Measurements from ENCODE around the gene ALPL. TPM values are rescaled to one million over a fixed set of nuclear protein-coding genes. Genes with fewer than 3 reads are reported as not detected.

The ALPL gene
- total and polyA plus RNA-seq, 2 of the 4 experiments (the other 2 are of a cell fraction): 0.54 to 2.2 TPM

DNA sequence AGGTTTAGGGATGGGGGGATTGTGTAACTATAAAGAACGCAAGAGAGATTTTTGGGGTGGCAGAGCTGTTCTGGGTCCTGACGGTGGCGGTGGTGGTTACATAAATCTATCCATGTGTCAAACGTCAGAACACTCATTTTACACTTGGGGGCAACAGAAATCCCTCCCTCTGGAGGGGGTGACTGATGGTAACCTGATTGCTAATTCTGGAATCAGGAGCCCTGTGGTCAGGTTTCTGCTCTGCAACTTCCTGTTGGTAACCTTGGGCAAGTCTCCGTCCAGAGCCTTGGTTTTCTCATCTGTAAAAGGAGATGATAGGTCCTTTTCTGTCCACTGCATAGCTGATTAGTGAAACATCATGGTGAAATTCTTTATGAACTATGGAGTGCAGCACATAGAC lies 40.9 kb downstream of the ALPL start:
- POLR2A ChIA-PET (ENCODE audit: unreplicated experiment): no interaction called here

More for the DNA sequence above, 40.9 kb downstream of the ALPL start:
- Histone ChIP-seq H4K5ac (ENCODE audit: low read depth, low read length) (no peak overlapping the region), H3K23ac (ENCODE audit: low read depth, low read length) (no peak overlapping the region; the same call in 1 of the 2 replicates), H3K9me3 (ENCODE audit: control insufficient read depth, insufficient read depth, low read length) (no peaks in the 10 kb centered on the region), H2BK20ac (ENCODE audit: low read depth, low read length) (no peak overlapping the region), H2BK120ac (ENCODE audit: low read depth, low read length) (no peak overlapping the region; the same call in 1 of the 2 replicates), H3K4me3 (ENCODE audit: insufficient read depth, low read depth, low read length) (no peak overlapping the region), H3K27me3 (ENCODE audit: control insufficient read depth, insufficient read depth, low read length) (peaks cover 3% of the 10 kb centered on the region; the same call in 1 of the 2 replicates), H2AK5ac (ENCODE audit: low read depth, low read length) (peak overlapping the region; percentile 13; the same call in 1 of the 2 replicates), H3K4me2 (ENCODE audit: low read depth, low read length) (no peak overlapping the region), H4K8ac (ENCODE audit: low read depth in 2 of 2, low read length in 2 of 2) (no peak overlapping the region), H3K36me3 (ENCODE audit: control insufficient read depth, insufficient read depth, low read length) (no peaks in the 10 kb centered on the region), H3K4me1 (ENCODE audit: control insufficient read depth, insufficient read depth, low read length) (peaks cover 13% of the 10 kb centered on the region), H3K9me1 (ENCODE audit: insufficient read depth, low read length) (peaks cover 11% of the 10 kb centered on the region), H4K20me1 (ENCODE audit: insufficient read depth, low read length) (no peaks in the 10 kb centered on the region), H3K27ac (ENCODE audit: insufficient read depth, low read length) (no peak overlapping the region), H3K9ac (ENCODE audit: low read depth, low read length) (no peak overlapping the region), H2AFZ (replicated peaks; ENCODE audit: low read length, poor library complexity) (no peak overlapping the region), H3K14ac (replicated peaks; ENCODE audit: low read depth, low read length) (no peak overlapping the region), H3K18ac (ENCODE audit: low read depth, low read length) (no peak overlapping the region), H2BK5ac (ENCODE audit: low read depth, low read length, poor library complexity, severe bottlenecking) (no peak overlapping the region), H4K91ac (ENCODE audit: insufficient read depth, low read depth, low read length) (no peak overlapping the region), H3K79me1 (ENCODE audit: low read depth in 1 of 2, low read length in 2 of 2) (no peaks in the 10 kb centered on the region), H2AK9ac (replicated peaks; ENCODE audit: low read depth, low read length, poor library complexity) (no peak overlapping the region), H3K4ac (ENCODE audit: low read depth, low read length) (no peak overlapping the region), H3K56ac (ENCODE audit: extremely low read depth, insufficient read depth, low read length) (no peak overlapping the region), H2BK15ac (ENCODE audit: low read depth, low read length) (0 out of 3 replicates have a peak overlapping the region, but pooled peaks have one; percentile 21)
- WGBS, 2 experiments (ENCODE audit: extremely low coverage in 2 of 2, insufficient read length in 1 of 2): no CpG with 5 or more reads among the region's 5 CpGs
- dilution Hi-C loops (cut with HindIII; ENCODE audit: low sequenced_read_pairs, unreplicated experiment): no loop called here
- BruUV-seq (replicated peaks): no TSS peak
- CTCF ChIA-PET: no interaction called here
- TF ChIP-seq, protein P1, sequence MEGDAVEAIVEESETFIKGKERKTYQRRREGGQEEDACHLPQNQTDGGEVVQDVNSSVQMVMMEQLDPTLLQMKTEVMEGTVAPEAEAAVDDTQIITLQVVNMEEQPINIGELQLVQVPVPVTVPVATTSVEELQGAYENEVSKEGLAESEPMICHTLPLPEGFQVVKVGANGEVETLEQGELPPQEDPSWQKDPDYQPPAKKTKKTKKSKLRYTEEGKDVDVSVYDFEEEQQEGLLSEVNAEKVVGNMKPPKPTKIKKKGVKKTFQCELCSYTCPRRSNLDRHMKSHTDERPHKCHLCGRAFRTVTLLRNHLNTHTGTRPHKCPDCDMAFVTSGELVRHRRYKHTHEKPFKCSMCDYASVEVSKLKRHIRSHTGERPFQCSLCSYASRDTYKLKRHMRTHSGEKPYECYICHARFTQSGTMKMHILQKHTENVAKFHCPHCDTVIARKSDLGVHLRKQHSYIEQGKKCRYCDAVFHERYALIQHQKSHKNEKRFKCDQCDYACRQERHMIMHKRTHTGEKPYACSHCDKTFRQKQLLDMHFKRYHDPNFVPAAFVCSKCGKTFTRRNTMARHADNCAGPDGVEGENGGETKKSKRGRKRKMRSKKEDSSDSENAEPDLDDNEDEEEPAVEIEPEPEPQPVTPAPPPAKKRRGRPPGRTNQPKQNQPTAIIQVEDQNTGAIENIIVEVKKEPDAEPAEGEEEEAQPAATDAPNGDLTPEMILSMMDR (conservative IDR thresholded peaks at IDR 0.05; ENCODE audit: low read depth, low read length): no peak
- TF ChIP-seq POLR2A (IDR thresholded peaks at IDR 0.05; ENCODE audit: low read depth, low read length) (no peak), BHLHE40 (IDR thresholded peaks at IDR 0.05; ENCODE audit: low read depth, low read length) (no peak), SMC3 (IDR thresholded peaks at IDR 0.05; ENCODE audit: low read depth, low read length) (no peak), CEBPB (IDR thresholded peaks at IDR 0.05; ENCODE audit: low read depth, low read length) (no peak), NFE2L2 (IDR thresholded peaks at IDR 0.05; ENCODE audit: low read depth, low read length) (no peak), MXI1 (IDR thresholded peaks at IDR 0.05; ENCODE audit: borderline replicate concordance, low read depth, low read length) (no peak), CHD1 (IDR thresholded peaks at IDR 0.05; ENCODE audit: low read depth, low read length) (no peak), FOS (IDR thresholded peaks at IDR 0.05; ENCODE audit: low read depth, low read length) (no peak)
- TF ChIP-seq, protein P2, sequence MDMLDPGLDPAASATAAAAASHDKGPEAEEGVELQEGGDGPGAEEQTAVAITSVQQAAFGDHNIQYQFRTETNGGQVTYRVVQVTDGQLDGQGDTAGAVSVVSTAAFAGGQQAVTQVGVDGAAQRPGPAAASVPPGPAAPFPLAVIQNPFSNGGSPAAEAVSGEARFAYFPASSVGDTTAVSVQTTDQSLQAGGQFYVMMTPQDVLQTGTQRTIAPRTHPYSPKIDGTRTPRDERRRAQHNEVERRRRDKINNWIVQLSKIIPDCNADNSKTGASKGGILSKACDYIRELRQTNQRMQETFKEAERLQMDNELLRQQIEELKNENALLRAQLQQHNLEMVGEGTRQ (IDR thresholded peaks at IDR 0.05; ENCODE audit: low read depth, low read length): no peak
- DNase-seq: peak; percentile 50
- in situ Hi-C loops (cut with MboI; ENCODE audit: low sequenced_read_pairs): no loop called here
- intact Hi-C loops (cut with micrococcal nuclease): no loop called here
- 0 out of 2 replicates have a peak, but pooled peaks have one; percentile 9 for ATAC-seq (ENCODE audit: low read depth)

Data from IMR-90 (cell line).